IPS-18a (cell line): ENCODE data around the gene CBX5.
A peak's percentile ranks its signal among the peaks of the same experiment; 100 is the strongest.
"Not testable (repeated sequence)": the region's sequence is repeated elsewhere in the genome, so short reads cannot be mapped to it uniquely, and the experiment has no call there.

Source experiments
- H3K27ac ChIP-seq: one replicate; pipeline ENCODE4 v1.5.1; 2013; ENCODE audit warnings: low read length
- H3K27me3 ChIP-seq: one replicate; pipeline ENCODE4 v1.6.1; 2013; ENCODE audit warnings: mild to moderate bottlenecking, low read length; ENCODE audit not compliant: control insufficient read depth, insufficient read depth
- H3K36me3 ChIP-seq: one replicate; pipeline ENCODE4 v1.6.1; 2013; ENCODE audit warnings: low read depth, low read length; ENCODE audit not compliant: control insufficient read depth
- H3K4me1 ChIP-seq: one replicate; pipeline ENCODE4 v1.6.1; 2013; ENCODE audit warnings: low read depth, low read length; ENCODE audit not compliant: control insufficient read depth
- H3K4me3 ChIP-seq: one replicate; pipeline ENCODE4 v1.5.1; 2013; ENCODE audit warnings: low read length
- H3K9ac ChIP-seq: one replicate; pipeline ENCODE4 v1.6.1; 2013; ENCODE audit warnings: mild to moderate bottlenecking, low read length, moderate library complexity
- H3K9me3 ChIP-seq: one replicate; pipeline ENCODE4 v1.6.1; 2013; ENCODE audit warnings: low read depth, low read length; ENCODE audit not compliant: control insufficient read depth

Gene CBX5

GRCh38 chr12:54257332-54257731 is 22.6 kb downstream of the CBX5 start:
- Histone ChIP-seq H3K4me1 (peaks cover 41% of the 10 kb centered on the region), H3K4me3 (no peak overlapping the region), H3K27ac (peak overlapping the region; percentile 99), H3K9ac (peak overlapping the region; percentile 91), H3K27me3 (no peaks in the 10 kb centered on the region), H3K9me3 (no peaks in the 10 kb centered on the region), H3K36me3 (peaks cover 38% of the 10 kb centered on the region)

DNA sequence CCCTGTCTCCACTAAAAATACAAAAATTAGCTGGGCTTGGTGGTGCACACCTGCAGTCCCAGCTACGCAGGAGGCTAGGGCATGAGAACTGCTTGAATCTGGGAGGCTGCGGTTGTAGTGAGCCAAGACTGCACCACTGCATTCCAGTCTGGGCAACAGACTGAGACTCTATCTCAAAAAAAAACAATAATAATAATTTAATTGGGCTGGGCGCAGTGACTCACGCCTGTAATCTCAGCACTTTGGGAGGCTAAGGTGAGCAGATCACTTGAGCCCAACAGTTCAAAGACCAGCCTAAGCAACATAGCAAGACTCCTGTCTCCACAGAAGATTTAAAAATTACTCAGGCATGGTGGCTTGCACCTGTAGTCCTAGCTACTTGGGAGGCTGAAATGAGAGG is 26.7 kb downstream of the CBX5 start:
- no peak overlapping the region for H3K4me3 ChIP-seq
- peaks cover 54% of the 10 kb centered on the region for H3K36me3 ChIP-seq
- H3K27me3 ChIP-seq, result no peaks in the 10 kb centered on the region
- H3K27ac ChIP-seq, result no peak overlapping the region
- no peak overlapping the region for H3K9ac ChIP-seq
- peaks cover 13% of the 10 kb centered on the region for H3K4me1 ChIP-seq
- H3K9me3 ChIP-seq, result no peaks in the 10 kb centered on the region

GRCh38 chr12:54251667-54252284 is 28.1 kb downstream of the CBX5 start:
- Histone ChIP-seq H3K9ac (no peak overlapping the region), H3K4me1 (no peaks in the 10 kb centered on the region), H3K27ac (no peak overlapping the region), H3K36me3 (peaks cover 55% of the 10 kb centered on the region), H3K27me3 (no peaks in the 10 kb centered on the region), H3K9me3 (no peaks in the 10 kb centered on the region), H3K4me3 (no peak overlapping the region)

- H3K27me3 ChIP-seq, result no peaks in the 10 kb centered on the region
These were observed 30.4 kb downstream of the CBX5 start for GRCh38 chr12:54249489-54249888.

GRCh38 chr12:54246011-54246641 is 33.8 kb downstream of the CBX5 start:
- no peaks in the 10 kb centered on the region for H3K27me3 ChIP-seq
- no peak overlapping the region for H3K4me3 ChIP-seq
- no peaks in the 10 kb centered on the region for H3K4me1 ChIP-seq
- H3K9ac ChIP-seq, result no peak overlapping the region
- no peak overlapping the region for H3K27ac ChIP-seq
- peaks cover 56% of the 10 kb centered on the region for H3K36me3 ChIP-seq
- H3K9me3 ChIP-seq, result no peaks in the 10 kb centered on the region

More at GRCh38 chr12:54249489-54249888, 30.4 kb downstream of the CBX5 start:
- H3K9ac ChIP-seq, result no peak overlapping the region
- no peaks in the 10 kb centered on the region for H3K4me1 ChIP-seq
- peaks cover 47% of the 10 kb centered on the region for H3K36me3 ChIP-seq
- no peaks in the 10 kb centered on the region for H3K9me3 ChIP-seq
- H3K27ac ChIP-seq, result no peak overlapping the region
- H3K4me3 ChIP-seq, result no peak overlapping the region

GRCh38 chr12:54240971-54241588 is 38.8 kb downstream of the CBX5 start:
- H3K36me3 ChIP-seq, result peaks cover 60% of the 10 kb centered on the region
- no peaks in the 10 kb centered on the region for H3K9me3 ChIP-seq
- no peaks in the 10 kb centered on the region for H3K4me1 ChIP-seq
- no peak overlapping the region for H3K27ac ChIP-seq
- no peak overlapping the region for H3K9ac ChIP-seq
- no peak overlapping the region for H3K4me3 ChIP-seq
- no peaks in the 10 kb centered on the region for H3K27me3 ChIP-seq

DNA sequence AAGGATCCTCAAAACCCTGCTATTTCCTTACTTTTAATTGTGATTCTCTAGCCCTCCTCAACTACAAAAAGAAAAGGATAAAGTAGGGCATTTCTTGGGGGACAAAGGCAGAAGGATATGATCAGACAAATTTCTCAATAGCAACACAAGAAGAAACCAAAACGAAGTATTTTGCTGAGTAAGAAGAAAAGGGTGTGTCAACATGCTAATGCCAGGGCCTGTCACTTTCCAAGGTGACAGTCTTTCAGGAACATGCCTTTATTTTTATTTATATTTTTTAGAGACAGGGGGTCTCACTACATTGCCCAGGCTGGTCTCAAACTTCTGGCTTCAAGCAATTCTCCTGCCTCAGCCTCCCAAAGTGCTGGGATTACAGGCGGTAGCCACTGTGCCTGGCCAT is 39.8 kb downstream of the CBX5 start:
- Histone ChIP-seq H3K27me3 (no peaks in the 10 kb centered on the region), H3K27ac (no peak overlapping the region), H3K4me3 (no peak overlapping the region), H3K4me1 (no peaks in the 10 kb centered on the region), H3K36me3 (peaks cover 53% of the 10 kb centered on the region), H3K9me3 (no peaks in the 10 kb centered on the region), H3K9ac (no peak overlapping the region)

DNA sequence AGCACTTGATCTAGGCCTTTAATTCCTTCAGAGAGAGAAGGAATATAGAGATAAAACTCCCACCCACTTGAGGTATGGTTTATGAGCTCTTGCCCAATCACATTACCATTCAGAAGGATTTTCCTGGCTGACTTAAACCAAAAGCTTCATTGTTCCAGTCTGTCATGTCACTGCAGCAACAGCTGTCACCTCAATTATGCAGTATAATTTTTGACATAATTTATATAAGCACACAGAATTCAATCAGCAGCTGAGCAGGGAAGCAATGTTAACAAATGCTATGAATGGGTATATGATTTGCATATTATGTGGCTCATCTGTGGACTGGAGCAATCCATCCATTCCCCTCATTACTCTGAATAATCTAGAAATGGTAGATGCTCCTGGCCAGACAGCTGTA is 40.3 kb downstream of the CBX5 start:
- Histone ChIP-seq H3K36me3 (peaks cover 51% of the 10 kb centered on the region), H3K4me1 (no peaks in the 10 kb centered on the region), H3K9ac (no peak overlapping the region), H3K4me3 (no peak overlapping the region), H3K9me3 (no peaks in the 10 kb centered on the region), H3K27me3 (no peaks in the 10 kb centered on the region), H3K27ac (no peak overlapping the region)

GRCh38 chr12:54238531-54238930 is 41.4 kb downstream of the CBX5 start:
- no peak overlapping the region for H3K9ac ChIP-seq
- H3K4me1 ChIP-seq, result no peaks in the 10 kb centered on the region
- no peak overlapping the region for H3K4me3 ChIP-seq
- H3K36me3 ChIP-seq, result peaks cover 48% of the 10 kb centered on the region
- no peaks in the 10 kb centered on the region for H3K9me3 ChIP-seq
- H3K27ac ChIP-seq, result no peak overlapping the region
- no peaks in the 10 kb centered on the region for H3K27me3 ChIP-seq

- no peak overlapping the region for H3K4me3 ChIP-seq
- H3K9me3 ChIP-seq, result no peaks in the 10 kb centered on the region
- H3K9ac ChIP-seq, result no peak overlapping the region
- H3K4me1 ChIP-seq, result no peaks in the 10 kb centered on the region
- no peak overlapping the region for H3K27ac ChIP-seq
- H3K27me3 ChIP-seq, result no peaks in the 10 kb centered on the region
- H3K36me3 ChIP-seq, result peaks cover 7% of the 10 kb centered on the region
These were observed 47.1 kb downstream of the CBX5 start for GRCh38 chr12:54232790-54233189.

- H3K4me3 ChIP-seq, H3K9me3 ChIP-seq, H3K27ac ChIP-seq, H3K9ac ChIP-seq, H3K36me3 ChIP-seq, H3K27me3 ChIP-seq, H3K4me1 ChIP-seq: not testable (repeated sequence)
These were observed 48.7 kb downstream of the CBX5 start for GRCh38 chr12:54231269-54231668.

DNA sequence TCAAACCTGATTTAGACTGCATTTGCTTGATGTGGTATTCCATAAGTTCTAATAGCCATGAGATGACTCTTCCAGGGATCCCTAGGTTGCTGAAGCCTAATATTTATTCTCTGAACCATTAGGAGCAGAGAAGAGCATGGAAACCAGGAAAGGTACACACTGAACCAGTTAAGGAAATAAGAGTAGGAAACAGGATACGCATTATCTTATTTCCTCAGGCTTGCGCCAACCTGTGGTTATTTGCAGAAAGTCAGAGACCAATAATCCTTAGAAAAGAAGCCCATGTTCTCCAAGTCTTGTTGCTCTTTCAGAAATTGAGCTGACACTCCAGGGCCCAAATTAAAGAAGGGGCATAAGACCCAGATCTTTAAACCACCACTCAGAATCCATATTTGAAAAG is 49.4 kb downstream of the CBX5 start:
- Histone ChIP-seq H3K9me3 (no peaks in the 10 kb centered on the region), H3K4me3 (no peak overlapping the region), H3K27me3 (no peaks in the 10 kb centered on the region), H3K4me1 (no peaks in the 10 kb centered on the region), H3K9ac (no peak overlapping the region), H3K27ac (no peak overlapping the region), H3K36me3 (no peaks in the 10 kb centered on the region)
